Endothelial cell of hepatic sinusoid (primary cell): ENCODE results near the gene CACNA1C.

Experiments
- in situ Hi-C: cut with HindIII; loops from 2 replicates; pipeline ENCODE4 v1.10.0; 2017; ENCODE audit warnings: low sequenced_read_pairs

CACNA1C gene

GRCh38 chr12:2137711-2138110 lies 84.9 kb downstream of the CACNA1C start:
- in situ Hi-C loops, result no loop called here

- in situ Hi-C loops, result no loop called here
Observed at GRCh38 chr12:2138294-2138693, 85.5 kb downstream of the CACNA1C start.

- in situ Hi-C loops, result no loop called here
Observed at GRCh38 chr12:2138871-2139308, 86.1 kb downstream of the CACNA1C start.

GRCh38 chr12:2139651-2140050 lies 86.9 kb downstream of the CACNA1C start:
- in situ Hi-C loops, result no loop called here

DNA sequence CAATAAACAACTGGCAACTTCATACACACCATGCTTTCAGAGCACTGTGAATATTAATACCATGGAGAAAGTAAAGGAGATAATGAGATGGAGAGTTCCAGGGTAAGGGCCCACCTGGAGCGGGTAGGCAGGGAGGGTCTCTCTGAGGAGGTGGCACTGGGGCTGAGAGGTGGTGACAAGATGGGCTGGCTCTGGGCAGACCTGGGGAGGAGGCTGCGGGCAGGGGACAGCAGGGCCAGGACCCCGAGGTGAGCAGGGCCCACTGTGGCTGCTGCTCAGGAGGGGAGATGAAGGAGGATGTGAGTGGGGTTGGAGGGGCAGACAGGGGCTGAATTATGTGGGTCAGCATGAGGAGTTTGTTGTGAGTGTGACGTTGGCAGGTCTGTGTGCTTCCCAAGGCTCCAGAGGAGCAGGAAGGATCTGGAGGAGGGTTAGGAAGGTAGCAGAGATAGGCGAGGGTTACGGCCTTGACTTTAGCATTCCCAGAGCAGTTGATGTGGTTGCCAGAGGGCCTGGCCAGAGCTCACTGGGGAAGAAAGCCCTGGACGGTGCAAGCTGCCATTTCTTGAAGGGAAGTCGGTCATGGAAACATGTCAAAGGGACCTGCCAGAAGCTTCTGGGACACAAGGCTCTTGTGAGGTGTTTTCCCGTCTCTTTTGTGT lies 88.2 kb downstream of the CACNA1C start:
- in situ Hi-C loops, result no loop called here

DNA sequence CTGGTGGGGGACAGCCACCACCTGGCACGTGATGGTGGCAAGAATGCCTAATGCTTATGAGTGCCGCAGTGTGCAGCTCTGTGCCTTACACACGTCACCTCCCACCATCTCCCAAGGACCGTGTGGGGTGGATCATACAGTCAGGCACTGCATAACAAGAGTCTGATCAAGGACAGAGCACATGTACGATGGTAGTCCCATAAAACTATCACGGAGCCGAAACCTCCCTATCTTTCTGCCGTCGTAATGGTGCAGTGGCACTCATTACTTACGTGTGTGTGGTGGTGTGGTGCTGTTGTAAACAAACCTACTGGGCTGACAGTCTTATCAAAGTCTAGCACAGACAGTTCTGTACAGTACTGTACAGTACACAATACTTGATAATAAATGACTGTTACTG lies 89.3 kb downstream of the CACNA1C start:
- in situ Hi-C loops, result no loop called here

DNA sequence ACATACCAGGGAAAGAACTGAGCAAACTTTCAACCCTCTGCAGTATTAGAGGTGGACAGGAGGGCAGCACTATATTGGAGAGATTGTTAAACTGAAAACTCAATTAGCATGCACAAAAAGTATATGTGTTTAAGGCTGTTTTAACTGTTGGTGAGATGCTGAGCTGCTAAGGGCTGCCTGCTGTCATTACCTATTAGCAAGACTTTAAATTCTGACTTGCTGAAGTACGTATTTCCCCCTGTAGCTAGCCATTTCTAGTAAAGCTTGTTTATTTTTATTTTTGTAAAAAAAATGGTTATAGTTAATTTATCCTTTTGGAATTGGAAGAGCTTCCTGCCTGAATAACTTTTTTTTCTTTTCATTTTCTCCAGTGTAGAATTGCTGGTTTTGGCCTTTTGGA lies 92.2 kb downstream of the CACNA1C start:
- in situ Hi-C loops, result no loop called here

- in situ Hi-C loops, result no loop called here
Observed at GRCh38 chr12:2145433-2145998, 92.7 kb downstream of the CACNA1C start.

- in situ Hi-C loops, result no loop called here
Observed at GRCh38 chr12:2147335-2147734, 94.5 kb downstream of the CACNA1C start.

GRCh38 chr12:2149091-2149490 lies 96.3 kb downstream of the CACNA1C start:
- in situ Hi-C loops, result no loop called here

- in situ Hi-C loops, result no loop called here
Observed at GRCh38 chr12:2150833-2151232, 98.0 kb downstream of the CACNA1C start.

DNA sequence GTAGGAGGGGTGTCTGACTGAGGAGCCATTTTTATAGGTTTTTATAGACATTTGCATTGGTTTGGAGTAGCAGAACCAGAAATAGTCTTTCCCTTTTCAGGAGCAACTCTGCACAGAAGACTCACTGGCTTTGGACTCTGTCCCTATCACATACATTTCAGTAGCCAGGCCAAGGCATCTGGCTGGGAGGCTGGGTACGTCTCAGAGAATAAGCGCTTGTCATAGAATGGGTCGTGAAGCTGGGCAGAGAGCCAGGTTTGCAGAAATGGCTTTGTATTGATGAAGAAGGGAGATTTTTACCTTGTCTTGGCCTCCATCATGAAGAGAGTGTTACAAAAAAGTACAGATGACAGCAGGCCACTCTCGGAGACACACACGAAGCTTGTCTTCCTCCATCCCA lies 98.6 kb downstream of the CACNA1C start:
- in situ Hi-C loops, result no loop called here

- in situ Hi-C loops, result no loop called here
Observed at GRCh38 chr12:2152134-2152533, 99.3 kb downstream of the CACNA1C start.

- in situ Hi-C loops, result no loop called here
Observed at GRCh38 chr12:2154050-2154449, 101.3 kb downstream of the CACNA1C start.

- in situ Hi-C loops, result no loop called here
Observed at GRCh38 chr12:2154521-2154920, 101.7 kb downstream of the CACNA1C start.

DNA sequence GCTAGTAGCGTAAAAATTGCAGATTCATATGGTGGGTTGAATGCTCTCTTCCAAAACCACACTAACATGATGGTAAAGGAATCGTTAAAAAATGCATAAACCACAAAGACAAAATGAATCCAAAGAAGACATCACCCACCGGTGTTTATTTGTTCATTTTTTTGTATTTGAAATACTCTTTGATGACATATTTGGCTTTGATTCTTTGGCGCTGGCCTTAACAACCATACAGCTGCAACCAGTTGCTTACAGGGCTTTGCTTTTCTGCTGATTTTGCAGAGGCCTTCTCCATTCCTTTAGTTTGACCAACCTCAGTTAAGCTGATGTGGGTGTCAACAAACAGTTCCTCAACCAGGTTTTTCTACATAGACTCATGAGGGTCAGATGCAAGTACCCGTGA lies 103.5 kb downstream of the CACNA1C start:
- in situ Hi-C loops, result no loop called here

DNA sequence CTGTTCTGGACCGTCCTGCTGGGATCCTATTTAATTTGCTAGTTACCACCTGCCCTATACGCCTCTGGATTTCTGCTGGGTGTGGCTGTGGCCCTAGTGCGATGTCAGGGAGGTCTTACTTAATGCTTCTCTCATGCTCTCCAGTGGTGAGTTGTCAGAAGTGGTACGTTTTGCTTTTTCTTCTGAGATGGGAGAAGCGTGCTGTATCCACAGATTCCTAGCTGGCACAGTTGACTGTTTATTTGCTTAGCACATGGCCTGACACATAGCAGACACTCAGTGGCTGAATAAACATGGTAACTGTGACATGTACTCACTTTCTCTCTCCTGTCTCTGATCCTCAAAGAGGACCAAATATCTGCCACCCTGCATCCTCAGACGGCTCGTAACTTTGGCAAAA lies 107.3 kb downstream of the CACNA1C start:
- in situ Hi-C loops, result no loop called here

DNA sequence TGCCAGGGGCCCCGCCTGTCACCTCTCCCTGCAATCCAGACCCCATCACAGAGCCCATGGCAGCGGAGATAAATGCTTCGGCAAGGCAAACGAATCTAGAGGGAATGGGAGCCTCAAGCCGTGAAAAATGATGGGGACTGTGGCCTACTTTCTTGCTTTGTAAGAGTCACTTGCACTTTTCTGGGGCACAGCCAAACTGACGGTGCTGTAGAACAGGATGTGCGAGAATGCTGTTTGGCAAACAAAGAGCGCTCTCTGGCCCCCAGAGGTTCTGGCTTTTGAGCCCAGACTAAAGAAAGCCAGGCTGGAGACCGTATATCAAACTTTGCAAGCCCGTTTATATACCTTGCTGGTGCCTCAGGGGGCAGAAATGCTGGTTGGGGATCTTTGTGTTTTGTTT lies 108.7 kb downstream of the CACNA1C start:
- in situ Hi-C loops, result no loop called here

GRCh38 chr12:2163177-2163941 lies 110.6 kb downstream of the CACNA1C start:
- in situ Hi-C loops, result no loop called here

DNA sequence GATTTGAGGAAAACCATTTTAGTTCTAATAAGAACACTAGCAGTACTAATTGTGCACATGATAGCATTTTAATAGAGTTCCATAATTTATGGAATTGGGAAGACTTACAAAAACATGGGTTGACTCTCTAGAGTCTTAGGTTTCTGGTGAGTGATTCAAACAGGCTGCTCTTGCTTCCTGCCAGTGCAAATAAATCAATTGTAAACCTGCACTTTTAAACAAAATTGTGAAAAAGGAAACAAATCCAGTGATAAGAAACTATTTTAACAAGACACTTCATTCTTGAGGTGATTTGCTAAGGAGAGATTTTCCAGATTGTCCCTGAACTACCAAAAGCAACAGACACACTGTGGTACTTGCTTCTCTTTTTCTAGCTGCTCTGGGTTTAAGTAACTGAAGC lies 112.2 kb downstream of the CACNA1C start:
- in situ Hi-C loops, result loop anchor here (5.0 kb wide), 1 partner anchor 82 kb away; no protein-coding TSS in a partner anchor

GRCh38 chr12:2165927-2166326 lies 113.1 kb downstream of the CACNA1C start:
- in situ Hi-C loops, result loop anchor here (5.0 kb wide), 1 partner anchor 81 kb away; no protein-coding TSS in a partner anchor

- in situ Hi-C loops, result loop anchor here (5.0 kb wide), 1 partner anchor 81 kb away; no protein-coding TSS in a partner anchor
Observed at GRCh38 chr12:2166696-2167095, 113.9 kb downstream of the CACNA1C start.
